MM.1S (cell line): ENCODE results near the gene C2orf15.
"Not testable (repeated sequence)": the region's sequence is repeated elsewhere in the genome, so short reads cannot be mapped to it uniquely, and the experiment has no call there.

Experiments
- DNase-seq: peaks from one replicate; pipeline ENCODE4 v3.0.0-alpha.2; 2015
- H2AFZ ChIP-seq: fragments of 300-600 bp; sonication (generic); 2 replicates; pipeline ENCODE4 v1.6.0; 2016; ENCODE audit warnings: antibody characterized with exemption, low read length
- H3F3A ChIP-seq: fragments of 300-600 bp; sonication (generic); 2 replicates; pipeline ENCODE4 v1.6.1; 2016; ENCODE audit warnings: mild to moderate bottlenecking, antibody characterized with exemption, low read length, moderate library complexity, mixed read lengths; ENCODE audit not compliant: insufficient read depth
- H3K27ac ChIP-seq: fragments of 300-600 bp; sonication (generic); 2 replicates; pipeline ENCODE4 v1.5.1; 2016; ENCODE audit warnings: mild to moderate bottlenecking, low read length
- H3K27me3 ChIP-seq: fragments of 300-600 bp; sonication (generic); replicated peaks from 2 replicates; pipeline ENCODE4 v1.6.0; 2016; ENCODE audit warnings: low read length; ENCODE audit not compliant: insufficient read depth
- H3K36me3 ChIP-seq: fragments of 300-600 bp; sonication (generic); replicated peaks from 2 replicates; pipeline ENCODE4 v1.6.1; 2016; ENCODE audit warnings: mild to moderate bottlenecking, low read length, mixed read lengths; ENCODE audit not compliant: insufficient read depth
- H3K4me1 ChIP-seq: fragments of 300-600 bp; sonication (generic); 2 replicates; pipeline ENCODE4 v1.6.1; 2016; ENCODE audit warnings: low read length, mixed read lengths
- H3K4me2 ChIP-seq: fragments of 300-600 bp; sonication (generic); 2 replicates; pipeline ENCODE4 v1.6.0; 2016; ENCODE audit warnings: low read depth, low read length
- H3K4me3 ChIP-seq: fragments of 300-600 bp; sonication (generic); 2 replicates; pipeline ENCODE4 v1.5.1; 2016; ENCODE audit warnings: low read length, mixed read lengths
- H3K79me2 ChIP-seq: fragments of 300-600 bp; sonication (generic); 2 replicates; pipeline ENCODE4 v1.6.1; 2016; ENCODE audit warnings: mixed run types, low read length, mixed read lengths
- H3K9ac ChIP-seq: fragments of 300-600 bp; sonication (generic); 2 replicates; pipeline ENCODE4 v1.6.1; 2016; ENCODE audit warnings: low read length, mixed read lengths
- H3K9me2 ChIP-seq: fragments of 300-600 bp; sonication (generic); replicated peaks from 2 replicates; pipeline ENCODE4 v1.6.1; 2016; ENCODE audit warnings: mild to moderate bottlenecking, low read length, mixed read lengths; ENCODE audit not compliant: insufficient read depth
- H3K9me3 ChIP-seq: fragments of 300-600 bp; sonication (generic); replicated peaks from 2 replicates; pipeline ENCODE4 v1.6.1; 2016; ENCODE audit warnings: mild to moderate bottlenecking, low read length, mixed read lengths; ENCODE audit not compliant: insufficient read depth
- H4K20me1 ChIP-seq: fragments of 300-600 bp; sonication (generic); 2 replicates; pipeline ENCODE4 v1.6.1; 2016; ENCODE audit warnings: mild to moderate bottlenecking, low read length, moderate library complexity, mixed read lengths; ENCODE audit not compliant: insufficient read depth
- CTCF ChIP-seq: fragments of 300-600 bp; sonication (generic); IDR thresholded peaks from 2 replicates; pipeline ENCODE4 v1.5.1; 2016; ENCODE audit warnings: antibody characterized with exemption, low read length, mixed read lengths
- EZH2 ChIP-seq: fragments of 300-600 bp; sonication (generic); optimal IDR thresholded peaks from 2 replicates; pipeline ENCODE3; 2017; ENCODE audit warnings: low read depth, mild to moderate bottlenecking, antibody characterized with exemption, low read length, mixed read lengths
- EZH2phosphoT487 ChIP-seq: fragments of 300-600 bp; sonication (generic); IDR thresholded peaks from 2 replicates; pipeline ENCODE4 v1.6.1; 2018; ENCODE audit warnings: antibody characterized with exemption, low read length

C2orf15 gene

GRCh38 chr2:99111945-99112344 is 29.6 kb upstream of the C2orf15 start:
- Histone ChIP-seq H3K9me2 (no peaks in the 10 kb centered on the region), H3K36me3 (no peaks in the 10 kb centered on the region), H3K4me3 (no peak overlapping the region), H2AFZ (no peak overlapping the region), H3F3A (no peaks in the 10 kb centered on the region), H3K9me3 (no peaks in the 10 kb centered on the region), H3K4me2 (no peak overlapping the region), H3K9ac (no peak overlapping the region), H3K79me2 (no peaks in the 10 kb centered on the region), H4K20me1 (no peaks in the 10 kb centered on the region), H3K27me3 (no peaks in the 10 kb centered on the region), H3K27ac (no peak overlapping the region), H3K4me1 (no peaks in the 10 kb centered on the region)
- TF ChIP-seq EZH2phosphoT487: no peak
- TF ChIP-seq CTCF: no peak
- TF ChIP-seq EZH2: no peak
- no peak for DNase-seq

GRCh38 chr2:99112617-99113016 is 28.9 kb upstream of the C2orf15 start:
- Histone ChIP-seq H4K20me1 (no peaks in the 10 kb centered on the region), H3K4me2 (no peak overlapping the region), H3K9me3 (no peaks in the 10 kb centered on the region), H3K4me1 (no peaks in the 10 kb centered on the region), H3F3A (no peaks in the 10 kb centered on the region), H3K9me2 (no peaks in the 10 kb centered on the region), H3K36me3 (no peaks in the 10 kb centered on the region), H3K27me3 (no peaks in the 10 kb centered on the region), H3K4me3 (no peak overlapping the region), H2AFZ (no peak overlapping the region), H3K27ac (no peak overlapping the region), H3K9ac (no peak overlapping the region), H3K79me2 (no peaks in the 10 kb centered on the region)
- TF ChIP-seq EZH2: no peak
- TF ChIP-seq CTCF: no peak
- TF ChIP-seq EZH2phosphoT487: no peak
- no peak for DNase-seq

GRCh38 chr2:99127981-99128380 is 13.5 kb upstream of the C2orf15 start:
- Histone ChIP-seq H3K4me2 (no peak overlapping the region), H3K9me2 (no peaks in the 10 kb centered on the region), H3K9ac (no peak overlapping the region), H4K20me1 (no peaks in the 10 kb centered on the region), H3F3A (no peaks in the 10 kb centered on the region), H3K4me3 (no peak overlapping the region), H3K27me3 (no peaks in the 10 kb centered on the region), H3K27ac (no peak overlapping the region), H3K36me3 (no peaks in the 10 kb centered on the region), H2AFZ (no peak overlapping the region), H3K79me2 (no peaks in the 10 kb centered on the region), H3K4me1 (no peaks in the 10 kb centered on the region), H3K9me3 (no peaks in the 10 kb centered on the region)
- DNase-seq: no peak
- TF ChIP-seq CTCF (no peak), EZH2phosphoT487 (no peak), EZH2 (no peak)

GRCh38 chr2:99135044-99135556 is 6.4 kb upstream of the C2orf15 start:
- DNase-seq, H3K4me3 ChIP-seq, H3K9ac ChIP-seq, H4K20me1 ChIP-seq, H3K4me1 ChIP-seq, H3K9me3 ChIP-seq, H3K27me3 ChIP-seq, H3F3A ChIP-seq, H3K9me2 ChIP-seq, H2AFZ ChIP-seq, H3K79me2 ChIP-seq, H3K36me3 ChIP-seq, H3K4me2 ChIP-seq, H3K27ac ChIP-seq: not testable (repeated sequence)
